GM12891 (cell line): Measurements from ENCODE around the gene FARSB.

Source experiments
- POLR2AphosphoS5 ChIP-seq: IDR thresholded peaks from 2 replicates; pipeline ENCODE4 v1.6.1; 2011; ENCODE audit warnings: low read depth, low read length, control low read depth
- TAF1 ChIP-seq: IDR thresholded peaks from 2 replicates; pipeline ENCODE4 v1.6.1; 2011; ENCODE audit warnings: low read depth, low read length, control low read depth

DNA sequence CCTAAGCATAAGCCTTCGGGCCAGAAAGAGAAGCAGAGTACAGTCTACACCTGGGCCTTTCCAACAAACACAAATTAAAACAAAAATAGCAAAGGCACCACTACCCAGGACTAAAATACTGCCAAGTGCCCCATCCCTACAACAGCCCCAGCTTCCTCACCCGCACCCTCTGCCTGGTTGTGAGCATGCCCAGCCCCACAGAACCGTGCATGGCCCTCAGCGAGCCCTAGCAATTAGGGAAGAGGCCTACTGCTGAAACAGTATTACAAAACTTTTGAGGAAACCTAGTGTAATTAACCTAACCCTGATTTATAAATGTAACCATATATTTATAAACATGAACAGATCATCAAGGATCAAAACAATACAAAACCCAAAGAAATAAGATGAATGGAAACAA, 44.2 kb downstream of the FARSB start:
- no peak for TF ChIP-seq TAF1
- TF ChIP-seq POLR2AphosphoS5 = no peak
